Right lobe of liver (tissue), 4 donors: ENCODE measurements around the gene TP53RK.

ENCODE experiments used
- POLR2A ChIP-seq: fragments of 450-650 bp; IDR thresholded peaks from one replicate; pipeline ENCODE4 v1.6.1; 2017; ENCODE audit warnings: antibody characterized with exemption, mild to moderate bottlenecking
- TF ChIP-seq, protein P1 (sequence below), 4 donors: fragments of 200-600 bp in 3 of 4; fragments of 450-650 bp in 1 of 4; IDR thresholded peaks; one replicate each; pipeline versions ENCODE4 v1.5.1 to v1.8.0; 2016 to 2022; ENCODE audit warnings: antibody characterized with exemption in 4 of 4, mild to moderate bottlenecking in 2 of 4
- donor health status: DM: no; HTN: no; CAD: no.
- donor health status: DM: no; HTN: no; CAD: no.
- donor health status: DM: no; HTN: yes; CAD: no.

DNA sequence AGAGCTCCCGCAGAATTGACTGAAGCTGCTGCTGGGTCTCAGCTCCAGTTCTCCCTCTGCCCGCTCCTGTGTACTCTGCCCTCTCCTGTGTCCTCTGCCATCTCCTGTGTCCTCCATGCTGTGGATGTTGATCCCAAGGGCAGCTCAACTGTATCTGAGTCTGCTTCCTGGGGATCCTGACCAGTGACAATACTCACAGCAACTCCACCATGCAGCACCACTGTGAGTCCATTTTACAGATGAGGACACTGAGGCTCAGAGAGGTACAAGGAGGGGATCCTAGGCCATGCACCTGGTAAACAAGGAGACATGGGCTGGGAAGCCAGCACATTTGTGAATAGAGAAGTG, 8.6 kb downstream of the TP53RK start:
- no peak for TF ChIP-seq POLR2A
- TF ChIP-seq, protein P1, sequence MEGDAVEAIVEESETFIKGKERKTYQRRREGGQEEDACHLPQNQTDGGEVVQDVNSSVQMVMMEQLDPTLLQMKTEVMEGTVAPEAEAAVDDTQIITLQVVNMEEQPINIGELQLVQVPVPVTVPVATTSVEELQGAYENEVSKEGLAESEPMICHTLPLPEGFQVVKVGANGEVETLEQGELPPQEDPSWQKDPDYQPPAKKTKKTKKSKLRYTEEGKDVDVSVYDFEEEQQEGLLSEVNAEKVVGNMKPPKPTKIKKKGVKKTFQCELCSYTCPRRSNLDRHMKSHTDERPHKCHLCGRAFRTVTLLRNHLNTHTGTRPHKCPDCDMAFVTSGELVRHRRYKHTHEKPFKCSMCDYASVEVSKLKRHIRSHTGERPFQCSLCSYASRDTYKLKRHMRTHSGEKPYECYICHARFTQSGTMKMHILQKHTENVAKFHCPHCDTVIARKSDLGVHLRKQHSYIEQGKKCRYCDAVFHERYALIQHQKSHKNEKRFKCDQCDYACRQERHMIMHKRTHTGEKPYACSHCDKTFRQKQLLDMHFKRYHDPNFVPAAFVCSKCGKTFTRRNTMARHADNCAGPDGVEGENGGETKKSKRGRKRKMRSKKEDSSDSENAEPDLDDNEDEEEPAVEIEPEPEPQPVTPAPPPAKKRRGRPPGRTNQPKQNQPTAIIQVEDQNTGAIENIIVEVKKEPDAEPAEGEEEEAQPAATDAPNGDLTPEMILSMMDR (IDR thresholded peaks at IDR 0.05): no peak
